GM21515 (cell line): ENCODE data around the gene SGIP1.

Source experiments
- ATAC-seq: cut with Tn5 transposase; IDR thresholded peaks from one replicate; pipeline ENCODE4 v1.9.1; 2021; ENCODE audit not compliant: unreplicated experiment

SGIP1 gene

DNA sequence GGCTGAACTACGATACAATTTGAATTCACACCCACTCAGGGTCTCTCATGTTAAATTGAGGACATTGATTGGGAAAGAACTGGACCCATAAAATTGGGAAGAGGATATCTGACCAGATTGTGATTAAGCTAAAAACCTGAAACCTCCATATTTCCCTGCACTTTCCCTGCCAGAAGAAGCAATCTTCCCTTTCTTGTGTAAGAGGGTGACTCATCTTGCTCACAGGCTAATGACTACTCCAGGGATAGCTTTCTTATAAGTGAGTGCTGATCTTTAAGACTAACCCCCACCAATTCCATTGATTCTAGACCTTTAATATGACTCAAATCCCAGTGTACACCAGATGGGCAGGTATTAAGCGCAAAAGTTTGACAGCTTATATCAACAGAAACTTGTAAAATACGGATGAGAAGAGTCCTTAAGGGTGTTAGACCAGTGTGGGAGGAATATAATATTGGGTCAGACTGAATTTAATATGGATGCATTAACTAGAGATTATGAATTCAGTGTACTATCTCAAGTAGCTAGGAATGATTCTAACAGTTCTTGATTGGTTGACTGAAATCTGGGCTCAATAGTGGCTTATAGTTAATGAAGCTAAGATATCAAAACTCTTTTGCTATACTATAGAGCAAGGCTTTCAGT, 12.1 kb upstream of the SGIP1 start:
- no peak for ATAC-seq

DNA sequence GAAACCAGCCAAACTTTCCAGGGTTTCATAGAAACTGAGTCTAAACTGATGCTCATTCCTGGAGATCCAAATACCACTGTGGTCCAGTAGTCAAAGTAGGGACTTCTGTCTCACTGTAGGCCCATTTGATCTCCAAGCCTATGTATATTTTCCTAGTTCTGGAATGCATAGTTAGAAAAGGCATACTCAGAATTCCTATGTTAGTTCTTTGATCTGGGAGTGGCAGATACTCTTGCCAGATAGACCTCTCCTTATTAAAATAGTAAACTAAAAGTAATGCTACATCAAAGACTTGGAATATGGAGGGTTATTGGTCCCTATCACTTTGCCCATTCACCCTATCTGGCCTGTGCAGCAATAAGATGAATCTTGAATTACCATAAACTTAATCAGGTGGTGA, 10.4 kb upstream of the SGIP1 start:
- ATAC-seq: no peak

DNA sequence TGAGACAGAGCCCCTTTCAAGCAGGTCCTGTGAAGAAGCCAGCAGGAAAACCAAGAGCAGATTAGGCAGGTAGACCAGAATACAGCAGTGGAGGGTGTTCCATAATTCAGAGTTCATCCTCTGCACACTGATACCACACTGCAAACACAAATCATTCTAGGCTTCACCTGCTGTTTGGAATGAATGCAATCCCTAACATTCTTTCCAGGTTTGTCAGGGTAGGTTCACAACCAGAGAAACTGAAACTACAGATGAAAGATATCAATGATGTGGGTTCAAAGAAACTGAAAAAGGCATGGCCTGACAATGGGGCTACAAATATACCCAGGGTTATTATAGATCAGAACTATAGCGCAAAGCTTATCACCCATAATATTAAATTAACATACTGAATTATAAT, 8.9 kb upstream of the SGIP1 start:
- ATAC-seq: no peak

DNA sequence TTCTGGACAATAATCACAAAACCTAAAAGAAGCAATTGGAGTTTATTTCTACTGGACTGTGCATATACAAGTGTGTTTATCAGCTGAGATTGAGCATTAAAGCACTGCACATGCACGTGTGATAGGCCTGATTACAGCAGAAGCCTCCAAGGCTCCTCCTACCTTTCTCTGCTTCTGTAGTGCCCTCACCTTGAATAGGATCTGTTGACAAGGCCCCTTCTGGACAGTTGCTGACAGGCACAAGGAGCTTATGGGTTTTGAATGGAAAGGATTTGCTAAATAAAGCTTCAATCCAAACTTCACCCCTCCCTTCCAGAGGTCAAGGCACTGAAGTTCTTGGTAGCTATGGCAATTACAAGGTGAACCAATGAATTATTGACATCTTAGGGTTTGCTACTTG, 7.9 kb upstream of the SGIP1 start:
- ATAC-seq: no peak

DNA sequence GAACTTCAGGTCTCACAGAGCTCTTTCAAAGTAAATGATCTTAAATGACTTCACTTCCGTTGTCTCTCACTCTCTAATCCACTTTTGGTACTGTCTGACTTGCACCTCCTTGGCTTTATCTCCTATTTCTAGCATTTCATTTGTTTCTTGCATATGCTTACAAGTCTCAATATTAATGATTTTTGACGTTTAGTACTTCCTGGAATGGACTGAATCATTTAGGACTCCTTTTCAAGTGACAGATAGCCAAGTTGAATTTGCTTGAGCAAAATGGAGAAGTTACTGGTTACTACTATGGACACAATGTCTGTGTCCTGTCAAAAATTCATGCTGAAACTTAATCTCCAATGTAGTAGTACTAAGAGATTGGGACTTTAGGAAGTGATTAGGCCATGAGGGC, 7.0 kb upstream of the SGIP1 start:
- ATAC-seq: no peak

DNA sequence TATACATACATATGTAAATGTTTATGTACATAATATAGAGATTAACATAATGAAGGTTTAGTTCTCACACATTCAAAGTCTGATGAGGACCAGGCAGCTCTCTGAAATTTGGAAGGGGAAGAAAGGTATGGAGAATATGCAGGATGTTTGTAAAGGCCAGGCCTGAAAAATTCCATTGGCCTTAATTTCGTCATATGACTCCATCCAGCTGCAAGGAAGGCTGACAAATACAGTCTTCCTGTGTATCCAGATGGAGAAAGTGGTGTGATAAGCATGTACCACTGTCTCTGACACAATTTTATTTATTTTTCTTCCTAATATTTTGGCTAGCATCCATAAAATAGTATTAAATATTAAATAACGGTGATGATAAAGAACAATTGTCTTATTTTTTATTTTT, 6.3 kb upstream of the SGIP1 start:
- ATAC-seq: no peak

DNA sequence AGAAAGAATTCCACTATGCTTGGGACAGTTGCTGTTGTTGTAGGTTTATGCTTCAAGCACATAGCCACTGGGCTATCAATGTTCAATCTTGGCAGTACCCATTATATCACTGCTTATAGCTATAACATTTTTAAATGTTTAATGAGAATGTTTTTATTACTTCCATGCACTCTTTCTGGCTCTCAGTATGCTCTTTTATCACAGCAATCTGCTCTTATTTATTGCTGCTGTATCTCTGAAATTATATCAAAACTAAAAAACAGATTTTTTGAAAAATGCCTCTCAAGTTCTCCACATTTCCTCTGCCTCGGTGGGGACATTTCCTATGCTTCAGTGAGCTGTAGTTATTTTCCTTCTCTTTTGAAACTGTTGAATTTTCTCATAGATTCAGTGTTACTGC, 5.4 kb upstream of the SGIP1 start:
- no peak for ATAC-seq

DNA sequence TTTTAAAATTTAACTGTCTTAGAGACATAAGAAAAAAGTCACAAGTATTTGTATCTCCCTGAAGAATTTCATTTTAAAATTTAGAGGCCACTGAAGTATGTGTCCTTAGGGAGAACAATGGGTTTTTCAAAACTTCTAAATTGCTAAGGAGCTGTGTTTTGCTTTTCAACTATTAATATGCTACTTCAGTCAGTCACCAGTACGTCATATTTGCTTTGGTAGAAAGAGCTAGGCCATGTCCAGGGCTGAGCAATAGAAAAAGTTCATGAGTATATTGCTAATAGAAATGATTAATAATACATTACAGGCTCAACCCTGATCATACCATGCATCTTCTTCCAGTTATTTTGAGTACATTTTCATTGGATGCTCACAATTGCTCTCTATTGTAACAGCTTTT, 1.7 kb upstream of the SGIP1 start:
- ATAC-seq: no peak

DNA sequence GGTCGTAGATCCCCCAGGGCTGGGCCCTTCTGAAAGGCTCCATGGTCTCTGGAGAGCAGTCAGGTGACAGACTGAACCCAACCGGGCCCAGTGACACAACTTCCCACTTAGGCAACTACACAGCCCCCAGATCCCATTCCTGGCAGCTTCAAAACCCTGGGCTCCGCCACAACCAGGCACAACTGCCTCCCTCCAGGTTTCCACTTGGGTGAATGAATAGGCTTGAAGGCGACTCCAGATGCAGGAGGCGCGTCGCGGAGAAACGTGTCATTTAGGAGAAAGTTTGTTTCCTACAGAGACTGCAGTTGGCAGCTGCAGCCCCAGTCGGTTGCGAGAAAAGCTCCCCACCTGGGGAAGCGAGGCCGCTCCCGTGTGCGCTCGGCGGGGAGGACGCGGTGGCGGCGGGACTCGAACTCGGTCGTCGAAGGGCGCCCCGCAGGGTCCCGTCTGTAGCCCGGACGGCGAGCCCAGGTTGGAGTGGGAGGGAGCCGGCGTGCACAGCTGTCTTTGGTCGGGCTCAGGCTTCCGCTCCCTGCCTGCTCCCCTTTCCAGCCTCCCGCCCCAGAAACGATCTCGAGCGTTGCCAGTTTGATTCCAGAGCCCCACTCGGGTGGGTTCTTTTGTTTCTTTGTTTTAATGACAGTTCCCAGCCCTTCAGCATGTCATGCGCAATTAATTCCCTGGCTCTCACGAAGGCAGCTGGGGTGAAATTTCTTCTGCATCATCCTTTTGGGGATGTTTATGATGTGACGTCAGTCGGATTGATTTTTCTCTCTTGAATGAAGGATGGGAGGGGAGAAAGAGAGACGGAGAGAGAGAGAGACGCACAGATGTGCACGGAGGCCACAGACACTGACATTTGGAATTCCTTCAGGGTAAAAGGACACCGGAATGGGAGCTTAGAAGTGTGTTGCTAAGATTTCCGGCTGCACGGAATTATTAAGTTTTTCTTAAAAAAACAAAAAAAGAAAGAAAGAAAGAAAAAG, 862 bp upstream of the SGIP1 start:
- no peak for ATAC-seq

DNA sequence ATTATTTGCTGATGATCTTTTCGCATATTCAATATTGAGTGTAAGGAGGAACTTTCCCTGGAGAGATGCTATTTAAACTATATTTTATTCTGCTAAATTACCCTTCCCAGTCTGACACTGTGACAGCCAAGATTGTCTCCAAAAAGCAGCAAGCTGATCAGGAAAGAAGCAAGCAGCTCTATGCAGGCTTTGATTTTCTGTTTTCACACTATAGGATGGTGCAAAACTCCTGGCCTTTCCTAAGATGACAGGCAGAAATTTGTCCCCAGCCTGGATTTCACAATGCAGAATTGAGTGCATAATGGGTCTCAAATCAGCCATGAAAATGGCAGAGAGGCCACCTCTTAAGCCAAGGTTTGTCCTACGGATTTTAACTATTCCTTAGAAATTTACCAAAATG, 1.1 kb downstream of the SGIP1 start:
- no peak for ATAC-seq

DNA sequence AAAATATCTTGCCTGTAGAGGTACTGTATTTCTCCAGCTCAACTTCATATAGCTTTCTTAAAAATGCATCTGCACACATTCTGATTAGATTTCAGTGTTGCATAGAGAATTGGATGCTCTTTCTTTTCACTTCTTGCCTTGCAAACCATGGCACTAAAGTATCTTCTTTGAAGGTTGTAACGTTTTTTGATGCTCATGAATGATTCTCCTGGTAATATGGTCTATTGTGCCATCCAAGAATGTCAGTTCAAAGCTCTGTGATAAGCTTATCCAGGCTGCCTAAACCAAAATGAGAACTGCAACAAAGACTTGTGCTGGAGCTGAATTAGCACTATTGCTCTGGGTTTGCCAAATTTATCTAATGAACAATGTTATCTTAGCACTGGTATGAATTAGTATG, 1.9 kb downstream of the SGIP1 start:
- no peak for ATAC-seq

DNA sequence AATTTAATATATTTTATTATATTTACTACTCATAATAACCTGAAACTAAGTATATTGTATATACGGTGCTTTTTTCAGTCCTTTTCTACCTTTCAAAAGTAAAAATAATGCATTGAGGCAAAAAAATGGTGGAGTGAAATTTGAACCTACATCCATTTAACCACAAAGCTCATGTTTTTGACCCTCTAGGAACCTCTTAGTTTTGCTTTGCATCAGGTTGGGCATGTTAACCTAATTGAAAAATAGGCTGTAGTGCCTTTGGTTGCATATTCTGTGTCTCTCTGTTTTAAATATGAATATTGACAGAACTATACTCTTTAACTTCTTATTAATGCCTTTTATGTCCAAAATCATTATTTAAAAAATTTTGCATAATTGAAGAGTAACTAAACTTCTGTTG, 3.8 kb downstream of the SGIP1 start:
- no peak for ATAC-seq

DNA sequence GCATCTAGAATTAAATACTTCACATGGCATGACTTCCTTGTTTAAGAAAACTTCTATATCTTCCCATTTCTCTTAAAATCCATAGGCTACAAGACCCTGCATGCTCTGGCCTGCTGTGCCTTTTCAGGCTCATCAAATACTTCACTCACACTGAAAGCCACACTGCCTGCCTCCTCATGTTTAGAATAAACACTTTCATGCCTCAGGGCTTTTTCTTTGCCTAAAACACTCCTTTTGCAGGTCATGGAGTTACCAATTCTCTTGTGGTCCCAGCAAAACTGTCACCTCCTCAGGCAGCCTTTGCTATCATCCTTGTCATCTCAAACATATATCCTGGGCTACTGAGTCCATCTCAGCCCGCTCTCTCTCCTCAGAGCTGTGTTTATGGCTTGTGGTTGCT, 5.5 kb downstream of the SGIP1 start:
- no peak for ATAC-seq

DNA sequence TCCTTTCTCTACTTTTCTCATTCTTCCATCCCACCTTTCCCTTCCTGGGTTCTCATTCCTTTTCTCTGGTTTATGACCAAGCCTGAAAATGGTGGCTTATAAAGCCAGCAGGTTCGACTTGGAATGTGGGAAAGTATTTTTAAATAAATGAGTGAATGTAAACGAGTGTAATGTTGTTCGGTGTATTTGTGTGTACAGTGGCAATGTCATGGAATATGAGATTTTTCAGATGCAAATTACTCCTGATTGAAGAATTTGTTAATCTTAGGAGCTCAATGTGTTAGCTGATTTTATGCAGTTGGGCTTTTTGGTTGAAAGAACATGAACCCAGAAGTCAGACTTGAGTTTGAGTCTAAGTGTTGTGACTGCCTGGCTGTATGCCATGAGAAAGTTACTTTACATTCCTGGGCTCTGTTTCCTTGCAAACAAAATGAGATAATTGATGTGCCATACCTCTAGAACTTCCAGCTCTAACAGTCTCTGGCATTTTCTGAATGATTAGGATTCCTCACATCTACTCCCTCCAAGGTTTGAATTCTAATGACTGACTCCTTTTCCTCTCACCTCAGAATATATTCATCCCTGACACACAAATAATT, 6.6 kb downstream of the SGIP1 start:
- no peak for ATAC-seq

DNA sequence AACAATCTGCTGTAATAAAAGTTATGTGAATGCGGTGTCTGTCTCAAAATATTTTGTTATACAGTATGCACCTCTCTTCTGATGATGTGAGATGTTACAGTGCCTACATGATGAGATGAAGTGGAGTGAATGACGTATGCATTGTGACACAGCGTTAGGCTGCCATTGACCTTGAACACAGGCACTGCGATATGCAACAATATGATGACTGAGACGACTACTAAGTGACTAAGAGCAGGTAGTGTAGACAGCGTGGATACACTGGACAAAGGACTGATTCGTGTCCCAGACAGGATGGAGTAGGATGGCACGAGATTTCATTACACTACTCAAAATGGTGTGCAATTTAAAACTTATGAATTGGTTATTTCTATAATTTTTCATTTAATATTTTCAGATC, 8.4 kb downstream of the SGIP1 start:
- ATAC-seq: no peak

DNA sequence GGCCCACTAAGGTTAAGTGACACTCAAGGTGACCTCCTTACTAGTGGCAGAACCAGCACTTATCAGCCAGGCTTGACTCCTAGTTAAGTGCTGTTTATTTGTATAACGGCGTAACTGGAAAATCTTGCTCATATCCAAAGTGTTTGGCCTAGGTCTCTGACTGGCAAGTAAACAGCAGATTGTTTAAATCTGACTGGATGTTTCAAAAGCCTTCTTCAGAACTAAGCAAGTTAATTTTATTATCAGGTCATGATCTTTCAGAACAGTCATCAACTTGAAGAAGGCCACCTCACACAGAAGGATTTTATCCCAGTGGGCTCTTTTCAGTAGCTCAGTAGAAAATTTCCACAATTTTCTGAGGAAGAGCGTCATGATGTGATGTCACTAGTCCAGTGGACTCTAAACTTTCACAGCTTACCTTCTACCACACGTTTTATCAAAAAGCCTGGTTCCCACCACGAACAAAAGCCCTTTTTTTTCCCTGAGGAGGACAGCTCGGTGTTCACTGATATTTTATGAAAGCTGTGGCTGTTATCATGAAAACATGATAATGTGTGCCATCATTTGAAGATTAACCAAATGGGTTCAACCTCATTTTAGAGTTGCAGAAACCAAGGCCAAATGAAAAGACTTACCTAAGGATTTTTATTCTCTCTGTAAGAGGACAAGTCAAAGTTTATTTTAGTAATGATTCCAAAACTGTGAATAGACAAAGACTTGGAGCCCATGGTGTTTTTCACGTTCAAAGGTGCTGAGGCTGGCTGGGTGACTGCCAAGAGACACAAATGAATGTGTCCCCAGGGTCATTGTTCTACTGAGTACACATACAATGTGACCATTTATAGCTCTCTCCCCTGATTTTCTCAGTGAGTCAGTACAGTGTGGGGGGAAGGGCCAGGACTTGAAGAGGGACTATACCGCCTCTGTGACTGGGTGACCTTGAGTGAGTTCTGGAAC, 9.1 kb downstream of the SGIP1 start:
- no peak for ATAC-seq

DNA sequence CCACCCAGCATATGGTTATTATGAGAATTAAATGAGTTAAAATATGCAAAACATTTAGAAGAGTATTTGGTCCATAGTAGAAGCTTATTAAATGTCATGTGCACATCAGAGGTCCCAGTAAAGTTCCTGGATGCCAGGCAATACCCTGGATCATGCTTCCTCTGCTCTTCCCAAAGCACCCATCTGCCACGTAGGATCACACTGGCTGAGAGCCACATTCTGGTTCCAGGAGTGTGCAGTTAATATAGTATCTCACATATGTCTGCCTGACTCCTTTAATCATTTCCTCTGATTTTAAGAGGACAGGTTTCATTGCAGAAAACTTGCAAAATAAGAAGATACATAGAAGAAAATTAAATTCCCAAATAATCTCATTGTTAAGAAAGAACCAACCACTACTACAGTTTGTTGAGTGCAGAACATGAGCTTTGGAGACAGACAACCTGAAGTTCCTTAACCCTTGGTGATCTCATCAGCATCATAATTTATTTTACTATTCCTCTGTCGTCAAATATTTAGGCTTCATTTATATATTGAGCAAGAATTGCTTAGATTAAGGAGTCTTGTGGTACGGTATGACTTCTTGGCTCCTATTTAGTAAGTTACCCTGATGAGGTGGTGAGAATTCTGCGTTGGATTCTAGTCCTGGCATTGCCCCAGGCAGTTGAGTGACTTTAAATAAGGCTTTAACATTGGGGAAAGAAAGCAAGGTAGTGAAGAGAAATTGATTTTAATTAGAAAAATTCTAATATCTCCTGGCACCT, 12.3 kb downstream of the SGIP1 start:
- no peak for ATAC-seq

DNA sequence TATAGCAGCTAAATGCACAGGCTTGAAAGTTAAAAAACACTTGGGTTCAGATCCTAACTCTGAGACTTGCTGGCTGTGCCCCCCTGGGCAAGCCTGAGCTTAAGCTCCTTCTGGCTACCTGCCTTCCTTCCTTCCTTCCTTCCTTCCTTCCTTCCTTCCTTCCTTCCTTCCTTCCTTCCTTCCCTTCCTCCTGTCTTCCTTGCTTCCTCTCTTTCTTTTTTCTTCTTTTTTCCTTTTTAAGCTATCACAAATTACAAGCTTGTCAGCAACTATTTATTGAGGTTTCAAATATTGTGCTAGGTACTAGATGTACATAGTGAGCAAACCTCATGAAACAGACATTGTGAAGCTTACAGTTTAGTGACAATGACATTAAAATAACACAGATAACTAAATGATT, 15.1 kb downstream of the SGIP1 start:
- ATAC-seq: no peak

DNA sequence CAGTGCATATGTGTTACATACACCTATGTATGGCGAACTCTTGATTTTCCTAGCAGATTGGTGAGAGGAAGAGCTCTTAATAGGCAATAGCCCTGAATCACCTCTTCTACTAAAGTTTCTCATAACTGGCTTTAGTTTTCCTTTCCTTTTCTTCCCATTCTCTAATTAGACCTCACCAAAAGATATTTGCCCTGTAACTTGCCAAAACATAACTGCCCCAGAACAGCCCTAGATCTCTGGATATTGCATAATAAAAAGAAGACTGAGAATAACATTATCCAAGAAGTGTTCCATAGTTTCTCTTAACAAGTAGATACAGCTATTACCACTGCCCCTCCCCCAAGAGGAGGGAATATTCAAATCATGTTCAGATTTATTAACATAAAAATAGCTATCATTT, 16.3 kb downstream of the SGIP1 start:
- no peak for ATAC-seq

DNA sequence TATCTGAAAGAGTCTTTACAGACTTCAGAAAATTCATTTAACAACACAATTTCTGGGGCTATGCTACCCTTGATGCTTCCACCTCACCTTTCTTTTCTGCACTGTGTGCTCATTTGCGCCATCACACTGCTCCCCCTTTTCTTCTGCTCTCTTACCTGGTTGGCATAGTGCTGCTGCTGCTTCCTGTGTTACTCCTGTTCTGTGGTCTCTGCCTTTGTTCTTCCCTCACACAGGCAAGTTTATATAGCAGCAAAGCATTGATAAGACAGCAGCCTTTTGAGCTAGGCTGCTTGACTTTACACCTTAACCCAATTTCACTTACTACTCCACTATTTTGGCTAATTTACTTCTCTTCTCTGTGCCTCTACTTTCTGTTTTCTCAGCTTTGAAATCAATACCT, 18.3 kb downstream of the SGIP1 start:
- ATAC-seq: no peak
